Activated naive CD4-positive, alpha-beta T cell treated with anti-CD3 and anti-CD28 coated beads for 36 hours (primary cell): Measurements from ENCODE around the gene SASH1. TPM values are rescaled to one million over a fixed set of nuclear protein-coding genes. Genes with fewer than 3 reads are reported as not detected.
A peak's percentile ranks its signal among the peaks of the same experiment; 100 is the strongest.

Source experiments
- CTCF ChIA-PET: fragments of 350-600 bp; sonication (Branson Sonifier 250); formaldehyde crosslinking; loops from one replicate; lab custom pipeline; 2021; ENCODE audit warnings: antibody characterized with exemption; lab: Charles Lee
- DNase-seq: peaks from one replicate; pipeline ENCODE4 v3.0.0-alpha.2; 2020
- H3K27ac Mint-ChIP-seq: one replicate; pipeline ENCODE4 v1.8.0; 2021; ENCODE audit warnings: mild to moderate bottlenecking, mixed read lengths
- H3K27me3 Mint-ChIP-seq: one replicate; pipeline ENCODE4 v1.8.0; 2021; ENCODE audit warnings: low read depth, mixed read lengths
- H3K36me3 Mint-ChIP-seq: one replicate; pipeline ENCODE4 v1.8.0; 2021; ENCODE audit warnings: low read depth, mixed read lengths
- H3K4me1 Mint-ChIP-seq: one replicate; pipeline ENCODE4 v1.8.0; 2021; ENCODE audit warnings: low read depth, mixed read lengths
- H3K4me3 Mint-ChIP-seq: one replicate; pipeline ENCODE4 v1.8.0; 2021; ENCODE audit warnings: mild to moderate bottlenecking, moderate library complexity, mixed read lengths
- H3K9me3 Mint-ChIP-seq: one replicate; pipeline ENCODE4 v1.8.0; 2021; ENCODE audit warnings: mixed read lengths
- intact Hi-C: fragments of 100-400 bp; cut with micrococcal nuclease; formaldehyde crosslinking; loops from one replicate; pipeline ENCODE4 v1.15.1; 2023
- total RNA-seq, 2 experiments: library from RNA; stranded (reverse); gene quantifications; one replicate each; pipeline ENCODE4 v1.2.3, GENCODE V29; 2021

Gene SASH1
- total RNA-seq, 2 experiments from 2014 or later = not detected

GRCh38 chr6:148450866-148451265, 108.2 kb downstream of the SASH1 start:
- intact Hi-C loops = no loop called here
- Mint-ChIP-seq H3K4me3 (no peak overlapping the region), H3K27me3 (peaks cover 10% of the 10 kb centered on the region), H3K9me3 (no peaks in the 10 kb centered on the region), H3K4me1 (no peaks in the 10 kb centered on the region), H3K27ac (no peak overlapping the region), H3K36me3 (no peaks in the 10 kb centered on the region)
- no peak for DNase-seq
- CTCF ChIA-PET = interaction anchor here (1.5 kb wide), 1 partner anchor 13 kb away, joined by 5 read pairs; no protein-coding TSS in a partner anchor

GRCh38 chr6:148451690-148452089, 109.1 kb downstream of the SASH1 start:
- Mint-ChIP-seq H3K27me3 (peaks cover 10% of the 10 kb centered on the region), H3K27ac (no peak overlapping the region), H3K4me3 (no peak overlapping the region), H3K4me1 (no peaks in the 10 kb centered on the region), H3K36me3 (no peaks in the 10 kb centered on the region), H3K9me3 (no peaks in the 10 kb centered on the region)
- peak; percentile 39 for DNase-seq
- CTCF ChIA-PET = interaction anchor here (1.5 kb wide), 1 partner anchor 13 kb away, joined by 5 read pairs; no protein-coding TSS in a partner anchor
- intact Hi-C loops = no loop called here

GRCh38 chr6:148452876-148453275, 110.2 kb downstream of the SASH1 start:
- no peak overlapping the region for H3K27ac Mint-ChIP-seq
- no peaks in the 10 kb centered on the region for H3K36me3 Mint-ChIP-seq
- H3K4me3 Mint-ChIP-seq = no peak overlapping the region
- DNase-seq = no peak
- H3K4me1 Mint-ChIP-seq = no peaks in the 10 kb centered on the region
- intact Hi-C loops = no loop called here
- no peaks in the 10 kb centered on the region for H3K9me3 Mint-ChIP-seq
- H3K27me3 Mint-ChIP-seq = peaks cover 6% of the 10 kb centered on the region
- CTCF ChIA-PET = interaction anchor here (0.6 to 1.5 kb wide), 3 partner anchors 11 to 15 kb away, joined by 3 read pairs; no protein-coding TSS in a partner anchor

GRCh38 chr6:148453906-148454305, 111.3 kb downstream of the SASH1 start:
- Mint-ChIP-seq H3K4me1 (no peaks in the 10 kb centered on the region), H3K27me3 (no peaks in the 10 kb centered on the region), H3K36me3 (no peaks in the 10 kb centered on the region), H3K9me3 (no peaks in the 10 kb centered on the region), H3K27ac (no peak overlapping the region), H3K4me3 (no peak overlapping the region)
- no peak for DNase-seq
- intact Hi-C loops = no loop called here
- CTCF ChIA-PET = interaction anchor here (0.6 to 1.6 kb wide), 2 partner anchors 10 to 299 kb away, joined by 4 to 7 read pairs; no protein-coding TSS in a partner anchor

- Mint-ChIP-seq H3K36me3 (no peaks in the 10 kb centered on the region), H3K4me3 (no peak overlapping the region), H3K9me3 (no peaks in the 10 kb centered on the region), H3K4me1 (no peaks in the 10 kb centered on the region), H3K27me3 (no peaks in the 10 kb centered on the region), H3K27ac (no peak overlapping the region)
- intact Hi-C loops = no loop called here
- DNase-seq = no peak
- CTCF ChIA-PET = interaction anchor here (1.6 kb wide), 1 partner anchor 9 kb away, joined by 4 read pairs; no protein-coding TSS in a partner anchor
Measured at GRCh38 chr6:148455225-148455624, 112.6 kb downstream of the SASH1 start.

- Mint-ChIP-seq H3K4me1 (no peaks in the 10 kb centered on the region), H3K4me3 (no peak overlapping the region), H3K36me3 (no peaks in the 10 kb centered on the region), H3K27ac (no peak overlapping the region), H3K9me3 (no peaks in the 10 kb centered on the region), H3K27me3 (no peaks in the 10 kb centered on the region)
- DNase-seq = no peak
- intact Hi-C loops = no loop called here
- CTCF ChIA-PET = interaction anchor here (1.1 to 1.6 kb wide), 2 partner anchors 8 to 276 kb away, joined by 3 to 4 read pairs; no protein-coding TSS in a partner anchor
Measured at GRCh38 chr6:148455674-148456558, 113.3 kb downstream of the SASH1 start.

GRCh38 chr6:148457137-148457842, 114.7 kb downstream of the SASH1 start:
- Mint-ChIP-seq H3K4me3 (no peak overlapping the region), H3K36me3 (no peaks in the 10 kb centered on the region), H3K27ac (no peak overlapping the region), H3K4me1 (no peaks in the 10 kb centered on the region), H3K27me3 (no peaks in the 10 kb centered on the region), H3K9me3 (no peaks in the 10 kb centered on the region)
- no peak for DNase-seq
- intact Hi-C loops = no loop called here
- CTCF ChIA-PET = interaction anchor here (1.1 to 1.3 kb wide), 2 partner anchors 277 to 315 kb away, joined by 3 to 4 read pairs; no protein-coding TSS in a partner anchor

GRCh38 chr6:148457843-148458159, 115.2 kb downstream of the SASH1 start:
- no peak for DNase-seq
- Mint-ChIP-seq H3K9me3 (no peaks in the 10 kb centered on the region), H3K4me3 (no peak overlapping the region), H3K4me1 (no peaks in the 10 kb centered on the region), H3K27me3 (no peaks in the 10 kb centered on the region), H3K27ac (no peak overlapping the region), H3K36me3 (no peaks in the 10 kb centered on the region)
- CTCF ChIA-PET = interaction anchor here (1.1 to 1.3 kb wide), 2 partner anchors 277 to 316 kb away, joined by 3 to 4 read pairs; no protein-coding TSS in a partner anchor
- intact Hi-C loops = no loop called here

- Mint-ChIP-seq H3K27me3 (no peaks in the 10 kb centered on the region), H3K36me3 (no peaks in the 10 kb centered on the region)
- CTCF ChIA-PET = interaction anchor here (0.5 kb wide), 1 partner anchor 10 kb away, joined by 3 read pairs; no protein-coding TSS in a partner anchor
Measured at GRCh38 chr6:148459238-148459637, 116.6 kb downstream of the SASH1 start.

GRCh38 chr6:148460876-148461646, 118.4 kb downstream of the SASH1 start:
- H3K9me3 Mint-ChIP-seq = no peaks in the 10 kb centered on the region
- no peak for DNase-seq
- no peak overlapping the region for H3K27ac Mint-ChIP-seq
- peaks cover 9% of the 10 kb centered on the region for H3K27me3 Mint-ChIP-seq
- CTCF ChIA-PET = interaction anchor here (1.3 kb wide), 1 partner anchor 281 kb away, joined by 3 read pairs; no protein-coding TSS in a partner anchor
- no peaks in the 10 kb centered on the region for H3K36me3 Mint-ChIP-seq
- intact Hi-C loops = no loop called here
- no peak overlapping the region for H3K4me3 Mint-ChIP-seq
- H3K4me1 Mint-ChIP-seq = no peaks in the 10 kb centered on the region

More at GRCh38 chr6:148459238-148459637, 116.6 kb downstream of the SASH1 start:
- Mint-ChIP-seq H3K4me1 (no peaks in the 10 kb centered on the region), H3K27ac (no peak overlapping the region), H3K9me3 (no peaks in the 10 kb centered on the region), H3K4me3 (no peak overlapping the region)
- DNase-seq = no peak
- intact Hi-C loops = no loop called here

GRCh38 chr6:148461986-148462577, 119.4 kb downstream of the SASH1 start:
- Mint-ChIP-seq H3K4me1 (no peaks in the 10 kb centered on the region), H3K27ac (no peak overlapping the region), H3K9me3 (no peaks in the 10 kb centered on the region), H3K27me3 (peaks cover 9% of the 10 kb centered on the region), H3K4me3 (no peak overlapping the region), H3K36me3 (no peaks in the 10 kb centered on the region)
- no peak for DNase-seq
- CTCF ChIA-PET = interaction anchor here (1.3 to 3.0 kb wide), 2 partner anchors 282 to 285 kb away, joined by 3 to 19 read pairs; no protein-coding TSS in a partner anchor
- intact Hi-C loops = no loop called here
